WTC11 (cell line): ENCODE results near the gene MRPL39. TPM values are rescaled to one million over a fixed set of nuclear protein-coding genes. Genes with fewer than 3 reads are reported as not detected.
A peak's percentile ranks its signal among the peaks of the same experiment; 100 is the strongest.

ENCODE experiments used
- ATAC-seq: fragments of 200-7000 bp; cut with Tn5 transposase; 2 replicates; pipeline ENCODE4 v1.10.0; 2021; ENCODE audit warnings: mild to moderate bottlenecking, moderate library complexity
- CTCF ChIA-PET: fragments of 300-600 bp; sonication (Branson Sonifier 250); formaldehyde crosslinking; loops from one replicate; lab custom pipeline; 2021; ENCODE audit warnings: antibody characterized with exemption; lab: Charles Lee
- POLR2A ChIA-PET: fragments of 350-600 bp; sonication (Branson Sonifier 250); formaldehyde crosslinking; loops from one replicate; lab custom pipeline; 2021; ENCODE audit warnings: antibody characterized with exemption; lab: Charles Lee
- DNase-seq: peaks from one replicate; pipeline ENCODE4 v3.0.0; 2021; ENCODE audit warnings: low spot score
- H3K27ac Mint-ChIP-seq: 2 replicates; pipeline ENCODE4 v1.8.0; 2021; ENCODE audit warnings: mixed read lengths
- H3K27me3 Mint-ChIP-seq: 2 replicates; pipeline ENCODE4 v1.8.0; 2021; ENCODE audit warnings: low read depth, mild to moderate bottlenecking, moderate library complexity, mixed read lengths
- H3K36me3 Mint-ChIP-seq: 2 replicates; pipeline ENCODE4 v1.8.0; 2021; ENCODE audit warnings: mixed read lengths
- H3K4me1 Mint-ChIP-seq: 2 replicates; pipeline ENCODE4 v1.8.0; 2022; ENCODE audit warnings: mixed read lengths
- H3K4me3 Mint-ChIP-seq: 2 replicates; pipeline ENCODE4 v1.8.0; 2021; ENCODE audit warnings: mild to moderate bottlenecking, moderate library complexity, mixed read lengths
- H3K9me3 Mint-ChIP-seq: 2 replicates; pipeline ENCODE4 v1.8.0; 2021; ENCODE audit warnings: mixed read lengths
- ATF1 ChIP-seq: sonication (generic); formaldehyde crosslinking; IDR thresholded peaks from 2 replicates; pipeline ENCODE4 v1.8.1; 2023; ENCODE audit warnings: mild to moderate bottlenecking, moderate library complexity, missing genetic modification reagents
- ATF2 ChIP-seq: sonication (generic); formaldehyde crosslinking; IDR thresholded peaks from 2 replicates; pipeline ENCODE4 v1.8.1; 2022; ENCODE audit warnings: low read depth, missing genetic modification reagents, borderline replicate concordance
- CTCF ChIP-seq: fragments of 200-600 bp; IDR thresholded peaks from 2 replicates; pipeline ENCODE4 v1.8.0; 2022; ENCODE audit warnings: antibody characterized with exemption
- ERG ChIP-seq: fragments of 250-450 bp; sonication (Bioruptor Pico); IDR thresholded peaks from 2 replicates; pipeline ENCODE4 v1.8.0; 2021; ENCODE audit warnings: mild to moderate bottlenecking
- FOXJ3 ChIP-seq: sonication (generic); formaldehyde crosslinking; IDR thresholded peaks from 2 replicates; pipeline ENCODE4 v1.9.0; 2021; ENCODE audit warnings: missing genetic modification reagents, mild to moderate bottlenecking, borderline replicate concordance
- GABPB1 ChIP-seq: sonication (generic); formaldehyde crosslinking; IDR thresholded peaks from 2 replicates; pipeline ENCODE4 v1.8.1; 2023; ENCODE audit warnings: mild to moderate bottlenecking, missing genetic modification reagents
- GTF2I ChIP-seq: fragments of 250-450 bp; sonication (Bioruptor Pico); conservative IDR thresholded peaks from 2 replicates; pipeline ENCODE4 v1.4.0; 2021; ENCODE audit warnings: mild to moderate bottlenecking
- HMGA2 ChIP-seq: fragments of 250-450 bp; sonication (Bioruptor Pico); IDR thresholded peaks from 2 replicates; pipeline ENCODE4 v1.4.0; 2021; ENCODE audit warnings: mild to moderate bottlenecking, moderate library complexity
- HMGXB4 ChIP-seq: sonication (generic); formaldehyde crosslinking; IDR thresholded peaks from 2 replicates; pipeline ENCODE4 v1.8.1; 2023; ENCODE audit warnings: mild to moderate bottlenecking, moderate library complexity, missing genetic modification reagents
- IRF2 ChIP-seq: sonication (generic); formaldehyde crosslinking; IDR thresholded peaks from 2 replicates; pipeline ENCODE4 v1.8.0; 2022; ENCODE audit warnings: low read depth, missing genetic modification reagents, borderline replicate concordance
- KAT7 ChIP-seq: sonication (generic); formaldehyde crosslinking; IDR thresholded peaks from 2 replicates; pipeline ENCODE4 v1.8.1; 2023; ENCODE audit warnings: missing genetic modification reagents, mild to moderate bottlenecking, borderline replicate concordance
- MYBL2 ChIP-seq: sonication (generic); formaldehyde crosslinking; IDR thresholded peaks from 2 replicates; pipeline ENCODE4 v1.8.1; 2023; ENCODE audit warnings: mild to moderate bottlenecking, moderate library complexity, missing genetic modification reagents
- NFYB ChIP-seq: sonication (generic); formaldehyde crosslinking; conservative IDR thresholded peaks from 2 replicates; pipeline ENCODE4 v1.8.0; 2022; ENCODE audit warnings: low read depth, missing genetic modification reagents
- NR2C2 ChIP-seq: sonication (generic); formaldehyde crosslinking; IDR thresholded peaks from 2 replicates; pipeline ENCODE4 v1.8.0; 2022; ENCODE audit warnings: mild to moderate bottlenecking, missing genetic modification reagents
- SOX15 ChIP-seq: fragments of 250-450 bp; sonication (Bioruptor Pico); IDR thresholded peaks from 2 replicates; pipeline ENCODE4 v1.9.0; 2021; ENCODE audit warnings: mild to moderate bottlenecking
- STAT6 ChIP-seq: sonication (generic); formaldehyde crosslinking; conservative IDR thresholded peaks from 2 replicates; pipeline ENCODE4 v1.8.1; 2023; ENCODE audit warnings: mild to moderate bottlenecking, low read depth, missing genetic modification reagents, moderate library complexity
- TCF7 ChIP-seq: sonication (generic); formaldehyde crosslinking; IDR thresholded peaks from 2 replicates; pipeline ENCODE4 v1.8.0; 2022; ENCODE audit warnings: mild to moderate bottlenecking, low read depth, missing genetic modification reagents, moderate library complexity
- ZBTB43 ChIP-seq: sonication (generic); formaldehyde crosslinking; IDR thresholded peaks from 2 replicates; pipeline ENCODE4 v1.8.1; 2023; ENCODE audit warnings: mild to moderate bottlenecking, missing genetic modification reagents
- ZNF219 ChIP-seq: sonication (generic); formaldehyde crosslinking; IDR thresholded peaks from 2 replicates; pipeline ENCODE4 v1.8.0; 2023; ENCODE audit warnings: missing genetic modification reagents, mild to moderate bottlenecking, borderline replicate concordance
- ZNF263 ChIP-seq: sonication (generic); formaldehyde crosslinking; IDR thresholded peaks from 2 replicates; pipeline ENCODE4 v1.8.1; 2022; ENCODE audit warnings: low read depth, mild to moderate bottlenecking, moderate library complexity, missing genetic modification reagents
- ZNF532 ChIP-seq: fragments of 250-450 bp; sonication (Bioruptor Pico); IDR thresholded peaks from 2 replicates; pipeline ENCODE4 v1.9.0; 2021; ENCODE audit warnings: mild to moderate bottlenecking, borderline replicate concordance
- total RNA-seq: library from RNA; stranded (reverse); gene quantifications from 3 replicates; pipeline ENCODE4 v1.2.3, GENCODE V29; 2021

The MRPL39 gene
- total RNA-seq, 1 experiment from 2014 or later = 34.7 TPM

- peak overlapping the region; percentile 31; the same call in 1 of the 2 replicates for H3K27ac Mint-ChIP-seq
- no peak overlapping the region for H3K4me3 Mint-ChIP-seq
- ChIA-PET POLR2A (no interaction called here), CTCF (no interaction called here)
- peaks cover 6% of the 10 kb centered on the region; the same call in 1 of the 2 replicates for H3K9me3 Mint-ChIP-seq
- no peaks in the 10 kb centered on the region for H3K36me3 Mint-ChIP-seq
- TF ChIP-seq GTF2I = no peak
- no peak for TF ChIP-seq FOXJ3 (CRISPR knock-in tag)
- no peak for TF ChIP-seq NFYB (CRISPR knock-in tag)
- no peak for TF ChIP-seq STAT6 (CRISPR knock-in tag)
- TF ChIP-seq GABPB1 (CRISPR knock-in tag) = no peak
- no peak for TF ChIP-seq ZNF263 (CRISPR knock-in tag)
- TF ChIP-seq ATF1 (CRISPR knock-in tag) = no peak
- no peak for ATAC-seq
- no peaks in the 10 kb centered on the region for H3K27me3 Mint-ChIP-seq
- peaks cover 3% of the 10 kb centered on the region; the same call in 1 of the 2 replicates for H3K4me1 Mint-ChIP-seq
- no peak for DNase-seq
These were observed 41.9 kb upstream of the MRPL39 start for GRCh38 chr21:25649146-25649545.

GRCh38 chr21:25647647-25648046, 40.4 kb upstream of the MRPL39 start:
- DNase-seq = no peak
- ATAC-seq = no peak
- H3K4me1 Mint-ChIP-seq = peaks cover 3% of the 10 kb centered on the region; the same call in 1 of the 2 replicates
- no peaks in the 10 kb centered on the region for H3K9me3 Mint-ChIP-seq
- H3K36me3 Mint-ChIP-seq = no peaks in the 10 kb centered on the region
- H3K4me3 Mint-ChIP-seq = no peak overlapping the region
- no peaks in the 10 kb centered on the region for H3K27me3 Mint-ChIP-seq
- ChIA-PET POLR2A (no interaction called here), CTCF (no interaction called here)
- no peak overlapping the region for H3K27ac Mint-ChIP-seq
- TF ChIP-seq ZNF532 (CRISPR knock-in tag) (no peak), TCF7 (CRISPR knock-in tag) (no peak), HMGXB4 (no peak), ZBTB43 (CRISPR knock-in tag) (no peak), IRF2 (CRISPR knock-in tag) (no peak), KAT7 (CRISPR knock-in tag) (no peak), NR2C2 (CRISPR knock-in tag) (no peak), ATF2 (CRISPR knock-in tag) (no peak), ERG (CRISPR knock-in tag) (no peak), SOX15 (CRISPR knock-in tag) (no peak), ZNF219 (CRISPR knock-in tag) (no peak), CTCF (no peak), MYBL2 (CRISPR knock-in tag) (no peak), HMGA2 (CRISPR knock-in tag) (no peak)
